K562 (cell line): ENCODE results near the gene PPP4C. TPM values are rescaled to one million over a fixed set of nuclear protein-coding genes. Genes with fewer than 3 reads are reported as not detected.

ENCODE experiments used
- ATAC-seq: fragments of 200-7000 bp; cut with Tn5 transposase; 3 replicates; pipeline ENCODE4 v1.9.1; 2020; ENCODE audit warnings: moderate library complexity
- BruUV-seq: library from RNA; stranded (reverse); fragments of 400-500 nt; replicated peaks from 2 replicates; lab custom pipeline; 2021; lab: Mats Ljungman, UMichigan
- CTCF ChIA-PET: fragments of 300-600 bp; formaldehyde crosslinking; extraction: SDS; loops from one replicate; lab custom pipeline; 2021; ENCODE audit warnings: low intra/inter-chr PET ratio; lab: Yijun Ruan, JAX
- POLR2A ChIA-PET: fragments of 300-600, 350-650 bp; sonication (Branson Sonifier 250); formaldehyde crosslinking; extraction: SDS; loops from one replicate; lab custom pipeline; 2021; ENCODE audit warnings: antibody characterized with exemption, inconsistent platforms; lab: Yijun Ruan, JAX
- DNase-seq, 4 experiments: peaks; one replicate each; pipeline versions ENCODE4 v3.0.0 to v3.0.0-alpha.2; 2011 to 2018; ENCODE audit warnings: low spot score in 3 of 4, mixed read lengths in 3 of 4; ENCODE audit errors: extremely low read depth in 1 of 4
- FAIRE-seq: peaks from 2 replicates; lab custom pipeline; 2011; peaks lifted over from hg19 to GRCh38; lab: Jason Lieb, UNC
- H2AFZ ChIP-seq: 2 replicates; pipeline ENCODE4 v1.6.0; 2011; ENCODE audit warnings: low read depth, low read length, control low read depth, inconsistent platforms
- H3K27ac ChIP-seq: fragments of 200-600 bp; 3 replicates; pipeline ENCODE4 v1.8.0; 2011; ENCODE audit warnings: low read depth, mild to moderate bottlenecking, control low read depth, inconsistent platforms, low read length, moderate library complexity, mixed read lengths; ENCODE audit errors: extremely low read depth
- H3K27me3 ChIP-seq, 2 experiments: fragments of 300-600 bp in 1 of 2; 2 replicates in 1 of 2; 3 replicates in 1 of 2; pipeline versions ENCODE4 v1.6.0 to v1.8.0; 2011; ENCODE audit warnings: inconsistent platforms in 2 of 2, low read length in 2 of 2, mild to moderate bottlenecking in 1 of 2, mixed read lengths in 1 of 2, moderate library complexity in 1 of 2; ENCODE audit not compliant: control insufficient read depth in 2 of 2, insufficient read depth in 2 of 2
- H3K36me3 ChIP-seq: fragments of 300-600 bp; 3 replicates; pipeline ENCODE4 v1.8.0; 2011; ENCODE audit warnings: mild to moderate bottlenecking, low read length, inconsistent platforms; ENCODE audit not compliant: control insufficient read depth, insufficient read depth
- H3K4me1 ChIP-seq, 2 experiments: fragments of 200-600 bp in 1 of 2; replicated peaks in 1 of 2; 2 replicates in 1 of 2; 3 replicates in 1 of 2; pipeline versions ENCODE4 v1.5.1 to v1.8.0; 2011; ENCODE audit warnings: inconsistent platforms in 2 of 2, low read length in 2 of 2, mild to moderate bottlenecking in 1 of 2, mixed read lengths in 1 of 2, moderate library complexity in 1 of 2; ENCODE audit not compliant: control insufficient read depth in 2 of 2, insufficient read depth in 2 of 2
- H3K4me2 ChIP-seq: 2 replicates; pipeline ENCODE4 v1.6.1; 2011; ENCODE audit warnings: low read length, control low read depth, inconsistent platforms, mixed read lengths; ENCODE audit not compliant: insufficient read depth
- H3K4me3 ChIP-seq: fragments of 200-600 bp; sonication (generic), shearing (Covaris generic); 2 replicates; pipeline ENCODE4 v1.5.1; 2016; ENCODE audit warnings: control low read depth, inconsistent platforms
- H3K79me2 ChIP-seq: fragments of 200-600 bp; 3 replicates; pipeline ENCODE4 v1.8.0; 2011; ENCODE audit warnings: low read length, inconsistent platforms; ENCODE audit not compliant: control insufficient read depth, insufficient read depth
- H3K9ac ChIP-seq, 2 experiments: 2 replicates each; pipeline versions ENCODE4 v1.6.0 to v1.6.1; 2011; ENCODE audit warnings: low read depth in 2 of 2, low read length in 2 of 2, control low read depth in 1 of 2, inconsistent platforms in 1 of 2, mild to moderate bottlenecking in 1 of 2, mixed read lengths in 1 of 2; ENCODE audit not compliant: insufficient read depth in 1 of 2
- H3K9me1 ChIP-seq: one replicate; pipeline ENCODE4 v1.6.0; 2011; ENCODE audit warnings: inconsistent platforms, mild to moderate bottlenecking, low read length, moderate library complexity; ENCODE audit not compliant: control insufficient read depth, insufficient read depth
- H3K9me3 ChIP-seq: replicated peaks from 2 replicates; pipeline ENCODE4 v1.5.1; 2011; ENCODE audit warnings: low read depth, low read length, inconsistent platforms; ENCODE audit not compliant: control insufficient read depth, insufficient read depth
- H4K20me1 ChIP-seq: replicated peaks from 2 replicates; pipeline ENCODE4 v1.6.1; 2011; ENCODE audit warnings: low read length, inconsistent platforms, mixed read lengths; ENCODE audit not compliant: control insufficient read depth, insufficient read depth
- ADNP ChIP-seq: fragments of 200-800 bp; sonication (Bioruptor generic); IDR thresholded peaks from 2 replicates; pipeline ENCODE4 v1.6.1; 2016; ENCODE audit warnings: missing genetic modification characterization, missing compliant biosample characterization
- CBFA2T3 ChIP-seq: fragments of 450-650 bp; IDR thresholded peaks from 2 replicates; pipeline ENCODE4 v1.6.1; 2017
- ESRRA ChIP-seq: fragments of 450-650 bp; IDR thresholded peaks from 2 replicates; pipeline ENCODE4 v1.6.1; 2014; ENCODE audit warnings: low read depth, mild to moderate bottlenecking, moderate library complexity, borderline replicate concordance
- GABPB2 ChIP-seq: fragments of 250-450 bp; sonication (Bioruptor Pico); conservative IDR thresholded peaks from 2 replicates; pipeline ENCODE4 v1.5.1; 2021; ENCODE audit warnings: mild to moderate bottlenecking
- GTF2A2 ChIP-seq: IDR thresholded peaks from 2 replicates; pipeline ENCODE4 v1.6.1; 2016; ENCODE audit warnings: mild to moderate bottlenecking, missing genetic modification characterization, missing compliant biosample characterization
- HDAC2 ChIP-seq: fragments of 450-650 bp; IDR thresholded peaks from 2 replicates; pipeline ENCODE4 v1.6.1; 2016; ENCODE audit warnings: mild to moderate bottlenecking
- HINFP ChIP-seq: fragments of 450-650 bp; conservative IDR thresholded peaks from 2 replicates; pipeline ENCODE4 v1.6.1; 2016; ENCODE audit warnings: missing genetic modification characterization, low read depth, mild to moderate bottlenecking, control low read depth, missing compliant biosample characterization
- HNRNPL ChIP-seq: fragments of 200-400 bp; formaldehyde crosslinking; IDR thresholded peaks from 2 replicates; pipeline ENCODE4 v1.6.1; 2017; ENCODE audit warnings: low read depth, mild to moderate bottlenecking, low read length
- HNRNPLL ChIP-seq: fragments of 200-400 bp; formaldehyde crosslinking; IDR thresholded peaks from 2 replicates; pipeline ENCODE4 v1.6.1; 2017; ENCODE audit warnings: low read length, low read depth, mild to moderate bottlenecking; ENCODE audit not compliant: poor library complexity, severe bottlenecking
- RBM17 ChIP-seq: fragments of 200-400 bp; formaldehyde crosslinking; IDR thresholded peaks from 2 replicates; pipeline ENCODE4 v1.6.1; 2017; ENCODE audit warnings: low read depth, mild to moderate bottlenecking, low read length, borderline replicate concordance
- SETDB1 ChIP-seq: IDR thresholded peaks from one replicate; pipeline ENCODE4 v1.6.1; 2012; ENCODE audit warnings: low read length, control low read depth, inconsistent platforms
- SIRT6 ChIP-seq: IDR thresholded peaks from one replicate; pipeline ENCODE4 v1.6.1; 2012; ENCODE audit warnings: low read depth, mild to moderate bottlenecking, control low read depth, inconsistent platforms, low read length, moderate library complexity
- SMARCA4 ChIP-seq: fragments of 450-650 bp; IDR thresholded peaks from 2 replicates; pipeline ENCODE4 v1.6.1; 2016
- TAL1 ChIP-seq: fragments of 450-650 bp; IDR thresholded peaks from 2 replicates; pipeline ENCODE4 v1.6.1; 2016; ENCODE audit warnings: mild to moderate bottlenecking
- TEAD1 ChIP-seq, 2 experiments: fragments of 450-650 bp in 1 of 2; sonication (generic) in 1 of 2; formaldehyde crosslinking; IDR thresholded peaks; 2 replicates each; pipeline versions ENCODE4 v1.4.0 to v1.8.0; 2020 to 2022; ENCODE audit warnings: mild to moderate bottlenecking in 2 of 2, missing genetic modification reagents in 1 of 2
- TRIM28 ChIP-seq: fragments of 450-650 bp; IDR thresholded peaks from 2 replicates; pipeline ENCODE4 v1.6.1; 2017
- XRCC4 ChIP-seq: IDR thresholded peaks from one replicate; pipeline ENCODE4 v1.6.1; 2011; ENCODE audit not compliant: insufficient read depth, insufficient read length; ENCODE audit errors: extremely low read depth
- YBX1 ChIP-seq: fragments of 450-650 bp; IDR thresholded peaks from 2 replicates; pipeline ENCODE4 v1.7.1; 2016; ENCODE audit warnings: mild to moderate bottlenecking
- ZBTB33 ChIP-seq: sonication (generic); formaldehyde crosslinking; IDR thresholded peaks from 2 replicates; pipeline ENCODE4 v1.8.1; 2023; ENCODE audit warnings: mild to moderate bottlenecking, missing genetic modification reagents
- ZNF124 ChIP-seq: sonication (generic); formaldehyde crosslinking; IDR thresholded peaks from 2 replicates; pipeline ENCODE4 v1.8.1; 2022; ENCODE audit warnings: missing genetic modification reagents
- ZNF232 ChIP-seq: sonication (generic); formaldehyde crosslinking; IDR thresholded peaks from 2 replicates; pipeline ENCODE4 v1.8.0; 2022; ENCODE audit warnings: mild to moderate bottlenecking, missing genetic modification reagents
- ZSCAN32 ChIP-seq: fragments of 450-650 bp; formaldehyde crosslinking; IDR thresholded peaks from 2 replicates; pipeline ENCODE4 v1.4.0; 2020; ENCODE audit warnings: mild to moderate bottlenecking, moderate library complexity
- WGBS: fragments of 100-300 bp; shearing (Covaris generic); methylation state at CpG from one replicate; pipeline ENCODE4 v1.1.6; 2016; ENCODE audit warnings: low coverage, mixed read lengths; ENCODE audit not compliant: insufficient coverage; ENCODE audit errors: missing lambda C conversion rate; 5-methylcytosine and 5-hydroxymethylcytosine counted together
- in situ Hi-C: fragments of 300-500 bp; cut with MboI; formaldehyde crosslinking; loops from 4 replicates; pipeline ENCODE4 v1.15.0; 2018; ENCODE audit warnings: inconsistent platforms, mixed read lengths
- intact Hi-C: fragments of 100-400 bp; cut with micrococcal nuclease; formaldehyde crosslinking; loops from 2 replicates; pipeline ENCODE4 v1.14.2; 2022
- polyA plus RNA-seq, 8 experiments: library from polyadenylated mRNA; depleted of rRNA in 4 of 8; stranded (reverse) in 5 of 8; unstranded in 3 of 8; fragments of >200 nt; fragmentation: Nextera tagmentation in 2 of 8; fragmentation: Illumina TruSeq in 1 of 8; extraction: Ambion mirVana in 2 of 8; extraction: Trizol in 1 of 8; gene quantifications; 2 replicates each; pipeline versions ENCODE4 v1.2.1 to v1.2.3, GENCODE V29; 2011 to 2014; ENCODE audit warnings: inconsistent platforms in 1 of 8, missing spikeins in 1 of 8
- total RNA-seq, 7 experiments: library from RNA; depleted of rRNA in 6 of 7; stranded (reverse); fragments of >200 nt in 6 of 7; fragmentation: Illumina TruSeq in 2 of 7; extraction: Trizol in 2 of 7; gene quantifications; 2 replicates each; pipeline versions ENCODE4 v1.2.1 to v1.2.3, GENCODE V29; 2011 to 2021; ENCODE audit warnings: low replicate concordance in 1 of 7

Gene PPP4C
- total and polyA plus RNA-seq, 9 of the 15 experiments (the other 6 are each of a cell fraction or from before 2014, with no cell fraction given) = 3.5 to 183 (median 131) TPM

GRCh38 chr16:30060836-30061554 is 14.8 kb upstream of the PPP4C start:
- no peaks in the 10 kb centered on the region for H3K9me3 ChIP-seq
- ChIA-PET CTCF (no interaction called here), POLR2A (interaction anchor here (0.6 to 1.4 kb wide), 3 partner anchors 14 to 558 kb away, joined by 3 to 4 read pairs (median 4); partner anchors contain the start of gene TBX6)
- H3K4me2 ChIP-seq = no peak overlapping the region
- no peak overlapping the region for H3K27ac ChIP-seq
- H3K4me1 ChIP-seq = peaks cover 17 to 32% of the 10 kb centered on the region in 2 experiments
- in situ Hi-C loops = no loop called here
- intact Hi-C loops = loop anchor here (10.0 kb wide), 2 partner anchors 314 to 594 kb away; partner anchors contain the start of genes FBRS, MYL11, PRR14 and TBC1D10B
- no peak for ATAC-seq
- FAIRE-seq = peak; percentile 57
- H4K20me1 ChIP-seq = peaks cover 2% of the 10 kb centered on the region
- peak in 2 of 4 experiments; percentile 16 to 49 for DNase-seq
- 14% methylated on average over 2 of the region's 2 CpGs for WGBS
- no TSS peak for BruUV-seq
- no peaks in the 10 kb centered on the region for H3K27me3 ChIP-seq
- H3K9me1 ChIP-seq = no peaks in the 10 kb centered on the region
- H3K9ac ChIP-seq = peak overlapping the region in 1 of 2 experiments; percentile 89; a peak in 1 of 4 replicates
- no peak overlapping the region for H3K4me3 ChIP-seq
- H3K79me2 ChIP-seq = peaks cover 27% of the 10 kb centered on the region
- H2AFZ ChIP-seq = no peak overlapping the region
- peaks cover under 1% of the 10 kb centered on the region; the same call in 1 of the 3 replicates for H3K36me3 ChIP-seq
- TF ChIP-seq HDAC2 (peak; percentile 84), TRIM28 (no peak), CBFA2T3 (peak; percentile 77), HNRNPLL (no peak), HINFP (tag) (no peak), ZBTB33 (CRISPR knock-in tag) (no peak), ADNP (tag) (no peak), SMARCA4 (0 out of 2 replicates have a peak, but pooled peaks have one; percentile 18), ZNF232 (CRISPR knock-in tag) (no peak), GABPB2 (no peak), ZNF124 (no peak), TAL1 (peak; percentile 30), HNRNPL (no peak), RBM17 (no peak), TEAD1 (CRISPR knock-in tag; IDR thresholded peaks at IDR 0.05) (no peak), XRCC4 (no peak), ESRRA (peak; percentile 49; the same call in 1 of the 2 replicates), SIRT6 (no peak), ZSCAN32 (CRISPR knock-in tag) (no peak), GTF2A2 (tag) (no peak), SETDB1 (no peak), YBX1 (no peak)
